H1 (cell line): ENCODE data around the gene MINDY3. TPM values are rescaled to one million over a fixed set of nuclear protein-coding genes. Genes with fewer than 3 reads are reported as not detected.

ENCODE experiments used
- CTCF ChIA-PET: fragments of 300-600 bp; sonication (Branson Sonifier 250); formaldehyde crosslinking; loops from one replicate; lab custom pipeline; 2021; ENCODE audit not compliant: partially characterized antibody; lab: Charles Lee
- POLR2A ChIA-PET: fragments of 300-600 bp; sonication (Branson Sonifier 250); formaldehyde crosslinking; loops from one replicate; lab custom pipeline; 2021; ENCODE audit warnings: inconsistent platforms; ENCODE audit not compliant: partially characterized antibody; lab: Charles Lee
- DNase-seq, 2 experiments: peaks; one replicate each; pipeline versions ENCODE4 v3.0.0 to v3.0.0-alpha.2; 2010 to 2022; ENCODE audit warnings: low spot score in 2 of 2, low read depth in 1 of 2, mixed read lengths in 1 of 2
- FAIRE-seq: peaks from 2 replicates; lab custom pipeline; 2011; peaks lifted over from hg19 to GRCh38; lab: Jason Lieb, UNC
- H2AFZ ChIP-seq: 2 replicates; pipeline ENCODE4 v1.8.1; 2012; ENCODE audit warnings: low read length, inconsistent platforms
- H2AK5ac ChIP-seq: 2 replicates; pipeline ENCODE4 v1.6.1; 2013; ENCODE audit warnings: low read depth, low read length
- H2BK120ac ChIP-seq: replicated peaks from 2 replicates; pipeline ENCODE3; 2013; ENCODE audit warnings: low read depth, low read length, inconsistent platforms
- H2BK12ac ChIP-seq: 2 replicates; pipeline ENCODE4 v1.6.1; 2013; ENCODE audit warnings: low read depth, low read length
- H2BK15ac ChIP-seq: 2 replicates; pipeline ENCODE4 v1.6.1; 2013; ENCODE audit warnings: low read length
- H2BK20ac ChIP-seq: 2 replicates; pipeline ENCODE4 v1.6.1; 2013; ENCODE audit warnings: low read length
- H2BK5ac ChIP-seq: 2 replicates; pipeline ENCODE4 v1.6.1; 2013; ENCODE audit warnings: low read depth, low read length
- H3K14ac ChIP-seq: 2 replicates; pipeline ENCODE4 v1.6.1; 2013; ENCODE audit warnings: inconsistent platforms; ENCODE audit not compliant: insufficient read length
- H3K18ac ChIP-seq: 2 replicates; pipeline ENCODE4 v1.6.1; 2013; ENCODE audit warnings: low read length; ENCODE audit errors: extremely low read depth
- H3K23ac ChIP-seq: 2 replicates; pipeline ENCODE4 v1.6.1; 2013; ENCODE audit warnings: inconsistent platforms; ENCODE audit not compliant: insufficient read length
- H3K23me2 ChIP-seq: 2 replicates; pipeline ENCODE4 v1.6.1; 2013; ENCODE audit warnings: low read depth, low read length
- H3K27ac ChIP-seq: 2 replicates; pipeline ENCODE4 v1.6.1; 2011; ENCODE audit warnings: low read depth, low read length, inconsistent platforms
- H3K27me3 ChIP-seq, 4 experiments: replicated peaks in 1 of 4; 1 replicate in 1 of 4; 2 replicates in 3 of 4; pipeline versions ENCODE4 v1.6.1 to v1.8.1; 2011 to 2013; ENCODE audit warnings: low read length in 3 of 4, mild to moderate bottlenecking in 3 of 4, inconsistent platforms in 2 of 4, mixed read lengths in 2 of 4, moderate library complexity in 1 of 4; ENCODE audit not compliant: control insufficient read depth in 3 of 4, insufficient read depth in 3 of 4; ENCODE audit errors: extremely low read depth in 1 of 4
- H3K36me3 ChIP-seq, 4 experiments: 2 replicates each; pipeline versions ENCODE4 v1.6.1 to v1.8.1; 2011 to 2013; ENCODE audit warnings: mild to moderate bottlenecking in 4 of 4, low read length in 3 of 4, moderate library complexity in 2 of 4, control low read depth in 1 of 4, inconsistent platforms in 1 of 4; ENCODE audit not compliant: insufficient read depth in 4 of 4, control insufficient read depth in 2 of 4
- H3K4ac ChIP-seq: replicated peaks from 2 replicates; pipeline ENCODE3; 2013; ENCODE audit warnings: low read length, low read depth, mixed read lengths, inconsistent platforms; ENCODE audit not compliant: insufficient read length
- H3K4me1 ChIP-seq, 4 experiments: replicated peaks in 1 of 4; 1 replicate in 1 of 4; 2 replicates in 3 of 4; pipeline versions ENCODE4 v1.6.1 to v1.8.1; 2011 to 2013; ENCODE audit warnings: low read length in 3 of 4, inconsistent platforms in 2 of 4, mixed read lengths in 1 of 4; ENCODE audit not compliant: insufficient read depth in 4 of 4, control insufficient read depth in 3 of 4
- H3K4me2 ChIP-seq, 2 experiments: 2 replicates each; pipeline versions ENCODE4 v1.6.1 to v1.8.1; 2011 to 2013; ENCODE audit warnings: low read depth in 2 of 2, low read length in 2 of 2, control low read depth in 1 of 2, inconsistent platforms in 1 of 2, mild to moderate bottlenecking in 1 of 2; ENCODE audit not compliant: insufficient read depth in 1 of 2
- H3K4me3 ChIP-seq, 4 experiments: fragments of 200-600, 300-600 bp in 1 of 4; sonication (generic), shearing (Covaris generic), sonication (Bioruptor Twin) in 1 of 4; 2 replicates each; pipeline versions ENCODE4 v1.5.1 to v1.8.1; 2011 to 2016; ENCODE audit warnings: low read length in 4 of 4, low read depth in 3 of 4, control low read depth in 2 of 4, inconsistent platforms in 2 of 4, mild to moderate bottlenecking in 2 of 4, mixed read lengths in 1 of 4, moderate library complexity in 1 of 4; ENCODE audit not compliant: insufficient read depth in 2 of 4; ENCODE audit errors: extremely low read depth in 1 of 4
- H3K56ac ChIP-seq: replicated peaks from 2 replicates; pipeline ENCODE3; 2013; ENCODE audit warnings: low read depth, mild to moderate bottlenecking, mixed read lengths, low read length, inconsistent platforms; ENCODE audit not compliant: insufficient read length
- H3K79me1 ChIP-seq: 2 replicates; pipeline ENCODE4 v1.6.1; 2013; ENCODE audit warnings: low read depth, low read length, control low read depth
- H3K79me2 ChIP-seq, 2 experiments: 2 replicates each; pipeline versions ENCODE4 v1.6.1 to v1.8.1; 2012 to 2013; ENCODE audit warnings: low read length in 2 of 2, mild to moderate bottlenecking in 2 of 2, inconsistent platforms in 1 of 2; ENCODE audit not compliant: insufficient read depth in 2 of 2, control insufficient read depth in 1 of 2
- H3K9ac ChIP-seq, 4 experiments: replicated peaks in 1 of 4; 1 replicate in 1 of 4; 2 replicates in 3 of 4; pipeline versions ENCODE4 v1.6.1 to v1.8.1; 2011 to 2013; ENCODE audit warnings: low read depth in 3 of 4, low read length in 3 of 4, control low read depth in 2 of 4, mild to moderate bottlenecking in 2 of 4, moderate library complexity in 2 of 4, inconsistent platforms in 1 of 4; ENCODE audit errors: extremely low read depth in 1 of 4
- H3K9me3 ChIP-seq, 2 experiments: 2 replicates each; pipeline versions ENCODE4 v1.6.1 to v1.8.1; 2012 to 2013; ENCODE audit warnings: mild to moderate bottlenecking in 2 of 2, moderate library complexity in 2 of 2, control low read depth in 1 of 2, inconsistent platforms in 1 of 2, low read depth in 1 of 2, low read length in 1 of 2, mixed read lengths in 1 of 2; ENCODE audit not compliant: insufficient read depth in 2 of 2
- H4K20me1 ChIP-seq, 2 experiments: replicated peaks in 1 of 2; 2 replicates each; pipeline versions ENCODE3 to v1.8.1; 2011 to 2013; ENCODE audit warnings: inconsistent platforms in 2 of 2, low read length in 2 of 2, mild to moderate bottlenecking in 1 of 2; ENCODE audit not compliant: insufficient read depth in 2 of 2, control insufficient read depth in 1 of 2
- H4K5ac ChIP-seq: 2 replicates; pipeline ENCODE4 v1.6.1; 2013; ENCODE audit warnings: low read length, low read depth, mixed read lengths, inconsistent platforms; ENCODE audit not compliant: insufficient read length
- H4K8ac ChIP-seq: 2 replicates; pipeline ENCODE4 v1.8.0; 2013; ENCODE audit warnings: mild to moderate bottlenecking, moderate library complexity, low read length, inconsistent platforms; ENCODE audit not compliant: insufficient read depth; ENCODE audit errors: extremely low read depth
- H4K91ac ChIP-seq: replicated peaks from 2 replicates; pipeline ENCODE3; 2013; ENCODE audit warnings: low read length, mixed read lengths, inconsistent platforms; ENCODE audit not compliant: insufficient read length
- E2F6 ChIP-seq: IDR thresholded peaks from 2 replicates; pipeline ENCODE4 v1.6.1; 2012; ENCODE audit warnings: inconsistent platforms
- EP300 ChIP-seq, 2 experiments: IDR thresholded peaks; 1 replicate in 1 of 2; 2 replicates in 1 of 2; pipeline ENCODE4 v1.6.1; 2011 to 2012; ENCODE audit warnings: low read depth in 2 of 2, low read length in 2 of 2, mild to moderate bottlenecking in 2 of 2, borderline replicate concordance in 1 of 2, inconsistent platforms in 1 of 2, moderate library complexity in 1 of 2
- GABPA ChIP-seq: IDR thresholded peaks from 2 replicates; pipeline ENCODE4 v1.6.1; 2011; ENCODE audit warnings: mild to moderate bottlenecking, low read length, moderate library complexity, borderline replicate concordance; ENCODE audit not compliant: insufficient read depth
- KDM4A ChIP-seq: IDR thresholded peaks from one replicate; pipeline ENCODE4 v1.7.1; 2012; ENCODE audit warnings: low read depth, mild to moderate bottlenecking, moderate library complexity, low read length, inconsistent platforms; ENCODE audit not compliant: severe bottlenecking
- RXRA ChIP-seq: IDR thresholded peaks from 2 replicates; pipeline ENCODE4 v1.6.1; 2011; ENCODE audit warnings: low read depth, mild to moderate bottlenecking, low read length, moderate library complexity; ENCODE audit not compliant: insufficient read depth
- TBP ChIP-seq: IDR thresholded peaks from 2 replicates; pipeline ENCODE4 v1.6.1; 2011; ENCODE audit warnings: low read depth, low read length, improper control_type of control experiment
- USF2 ChIP-seq: IDR thresholded peaks from 2 replicates; pipeline ENCODE4 v1.6.1; 2011; ENCODE audit warnings: low read length, improper control_type of control experiment
- ZNF274 ChIP-seq: IDR thresholded peaks from 2 replicates; pipeline ENCODE4 v1.7.0; 2012; ENCODE audit warnings: low read length, borderline replicate concordance; ENCODE audit errors: extremely low read depth
- WGBS, 2 experiments: shearing (Covaris generic) in 1 of 2; methylation state at CpG; one replicate each; pipeline versions ENCODE4 v1.1.6 to v1.1.7; 2013 to 2015; ENCODE audit warnings: low lambda C conversion rate in 2 of 2, mixed read lengths in 2 of 2, inconsistent platforms in 1 of 2, low coverage in 1 of 2, missing lambda C conversion rate in 1 of 2; ENCODE audit not compliant: insufficient replicate concordance in 2 of 2, insufficient coverage in 1 of 2, insufficient read length in 1 of 2; ENCODE audit errors: extremely low coverage in 1 of 2, missing lambda C conversion rate in 1 of 2; 5-methylcytosine and 5-hydroxymethylcytosine counted together
- polyA plus RNA-seq, 7 experiments: library from polyadenylated mRNA; depleted of rRNA in 3 of 7; stranded (reverse) in 5 of 7; unstranded in 2 of 7; fragments of >200 nt in 5 of 7; fragments of 200-250 nt in 2 of 7; gene quantifications; 1 replicate in 5 of 7; 2 replicates in 1 of 7; 4 replicates in 1 of 7; pipeline versions ENCODE4 v1.2.1 to v1.2.3, GENCODE V29; 2011 to 2013; ENCODE audit warnings: missing spikeins in 2 of 7, mixed read lengths in 2 of 7
- total RNA-seq: library from RNA; stranded (reverse); fragmentation: NEBNext Ultra II Directional; extraction: Animal tissue kit (Norgen Biotek cat#: 25700); gene quantifications from 2 replicates; pipeline ENCODE4 v1.2.1, GENCODE V29; 2021

MINDY3 gene
- total and polyA plus RNA-seq, 2 of the 8 experiments (the other 6 are each of a cell fraction or from before 2014, with no cell fraction given): 4.6 to 13.6 TPM

GRCh38 chr10:15809450-15809849 is 50.9 kb downstream of the MINDY3 start:
- CTCF ChIA-PET: no interaction called here
- no peak for DNase-seq
- H2BK5ac ChIP-seq: no peak overlapping the region
- no peak overlapping the region for H3K23ac ChIP-seq
- H4K20me1 ChIP-seq: peaks cover 0 to 2% of the 10 kb centered on the region in 2 experiments
- FAIRE-seq: no peak
- H3K79me1 ChIP-seq: no peaks in the 10 kb centered on the region
- no peaks in the 10 kb centered on the region for H3K4me1 ChIP-seq
- TF ChIP-seq ZNF274 (no peak), E2F6 (no peak), KDM4A (no peak), TBP (no peak), RXRA (no peak), EP300 (IDR thresholded peaks at IDR 0.05; ENCODE audit: borderline replicate concordance in 1 of 2, low read depth in 2 of 2, low read length in 2 of 2) (no peak), GABPA (no peak), USF2 (no peak)
- TF ChIP-seq, all 59 proteins: peak for 0
- H4K8ac ChIP-seq: no peak overlapping the region
- H4K5ac ChIP-seq: no peak overlapping the region
- POLR2A ChIA-PET: no interaction called here
- no peaks in the 10 kb centered on the region for H3K9me3 ChIP-seq
- no peaks in the 10 kb centered on the region; the same call in 1 of the 2 replicates for H3K23me2 ChIP-seq
- no peak overlapping the region for H3K4ac ChIP-seq
- H3K27me3 ChIP-seq: no peaks in the 10 kb centered on the region
- H2AK5ac ChIP-seq: no peak overlapping the region
- H2BK12ac ChIP-seq: no peak overlapping the region
- no peaks in the 10 kb centered on the region for H3K79me2 ChIP-seq
- no peak overlapping the region for H3K56ac ChIP-seq
- H2BK120ac ChIP-seq: no peak overlapping the region
- H3K36me3 ChIP-seq: no peaks in the 10 kb centered on the region
- no peak overlapping the region for H4K91ac ChIP-seq
- H3K4me2 ChIP-seq: no peak overlapping the region
- H3K27ac ChIP-seq: no peak overlapping the region
- WGBS, 2 experiments: 86% methylated on average over 4 of the region's 4 CpGs; no CpG with 5 or more reads in 1 of the 2 experiments
- no peak overlapping the region for H3K18ac ChIP-seq
- H2BK15ac ChIP-seq: no peak overlapping the region
- no peak overlapping the region for H2BK20ac ChIP-seq
- H3K9ac ChIP-seq: no peak overlapping the region
- no peak overlapping the region for H2AFZ ChIP-seq
- H3K14ac ChIP-seq: no peak overlapping the region
- H3K4me3 ChIP-seq: no peak overlapping the region
